ENCODE results near the gene SLC29A3. TPM values are rescaled to one million over a fixed set of nuclear protein-coding genes. Genes with fewer than 3 reads are reported as not detected.

Gene SLC29A3
- total RNA-seq, 1 experiment from 2014 or later: 35.7 TPM

DNA sequence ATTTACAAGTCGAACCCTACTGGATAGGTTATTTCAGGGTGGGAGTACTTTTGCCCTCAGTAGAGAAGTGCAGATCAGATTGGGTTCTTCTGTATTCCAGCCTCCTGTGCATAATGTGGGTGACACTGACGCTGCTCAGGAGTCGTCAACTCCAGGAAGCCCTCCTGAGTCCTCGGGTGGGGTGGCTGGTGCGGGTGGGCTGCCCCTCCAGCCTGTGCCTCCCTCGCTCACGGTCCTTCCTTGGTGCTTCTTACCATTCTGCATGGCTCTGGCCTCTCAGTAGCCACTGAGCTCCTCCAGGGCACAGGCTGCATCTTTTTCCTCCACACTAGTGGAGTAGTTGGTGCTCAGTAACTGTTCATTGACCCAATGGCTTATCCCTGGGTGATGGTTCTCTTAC, 82.0 kb downstream of the SLC29A3 start:
- POLR2A ChIA-PET (ENCODE audit: unreplicated experiment): no interaction called here
- intact Hi-C loops (cut with micrococcal nuclease; ENCODE audit: unreplicated experiment): no loop called here
- no TSS peak for BruUV-seq (replicated peaks)
- Histone ChIP-seq H2AFZ (no peak overlapping the region), H3F3A (ENCODE audit: insufficient read depth, low read depth) (peaks cover 1% of the 10 kb centered on the region; the same call in 1 of the 2 replicates), H3K36me3 (ENCODE audit: low read depth) (no peaks in the 10 kb centered on the region), H3K4me3 (no peak overlapping the region), H3K27ac (no peak overlapping the region), H3K4me2 (no peak overlapping the region), H3K9me2 (ENCODE audit: insufficient read depth) (no peaks in the 10 kb centered on the region), H3K9me3 (ENCODE audit: insufficient read depth, low read depth) (no peaks in the 10 kb centered on the region), H4K20me1 (ENCODE audit: insufficient read depth) (no peaks in the 10 kb centered on the region), H3K27me3 (ENCODE audit: insufficient read depth, low read depth) (peaks cover 8% of the 10 kb centered on the region; the same call in 1 of the 2 replicates), H3K4me1 (replicated peaks; ENCODE audit: insufficient read depth) (peaks cover 8% of the 10 kb centered on the region), H3K79me2 (ENCODE audit: low read depth) (no peaks in the 10 kb centered on the region)
- TF ChIP-seq EZH2 (IDR thresholded peaks at IDR 0.05; ENCODE audit: low read depth) (no peak), CTCF (conservative IDR thresholded peaks at IDR 0.05) (no peak)
- CTCF ChIA-PET: no interaction called here
- no peak for DNase-seq

GRCh38 chr10:71402005-71402404, 82.9 kb downstream of the SLC29A3 start:
- intact Hi-C loops (cut with micrococcal nuclease; ENCODE audit: unreplicated experiment): no loop called here
- no peak overlapping the region for H3K4me3 ChIP-seq
- H3K9me2 ChIP-seq (ENCODE audit: insufficient read depth): no peaks in the 10 kb centered on the region
- H3K9me3 ChIP-seq (ENCODE audit: insufficient read depth, low read depth): no peaks in the 10 kb centered on the region
- BruUV-seq (replicated peaks): no TSS peak
- H3K27ac ChIP-seq: no peak overlapping the region
- ChIA-PET CTCF (no interaction called here), POLR2A (ENCODE audit: unreplicated experiment) (no interaction called here)
- no peaks in the 10 kb centered on the region for H4K20me1 ChIP-seq (ENCODE audit: insufficient read depth)
- peaks cover 8% of the 10 kb centered on the region for H3K4me1 ChIP-seq (replicated peaks; ENCODE audit: insufficient read depth)
- H3K79me2 ChIP-seq (ENCODE audit: low read depth): no peaks in the 10 kb centered on the region
- DNase-seq: no peak
- no peaks in the 10 kb centered on the region for H3F3A ChIP-seq (ENCODE audit: insufficient read depth, low read depth)
- H3K4me2 ChIP-seq: no peak overlapping the region
- no peaks in the 10 kb centered on the region for H3K36me3 ChIP-seq (ENCODE audit: low read depth)
- H3K27me3 ChIP-seq (ENCODE audit: insufficient read depth, low read depth): peaks cover 8% of the 10 kb centered on the region; the same call in 1 of the 2 replicates
- H2AFZ ChIP-seq: no peak overlapping the region
- no peak for TF ChIP-seq CTCF (conservative IDR thresholded peaks at IDR 0.05)

GRCh38 chr10:71404503-71405295, 85.6 kb downstream of the SLC29A3 start:
- Histone ChIP-seq H3K27me3 (ENCODE audit: insufficient read depth, low read depth) (no peaks in the 10 kb centered on the region), H3K9me3 (ENCODE audit: insufficient read depth, low read depth) (no peaks in the 10 kb centered on the region), H3K9me2 (ENCODE audit: insufficient read depth) (no peaks in the 10 kb centered on the region), H3K4me3 (no peak overlapping the region), H3F3A (ENCODE audit: insufficient read depth, low read depth) (no peaks in the 10 kb centered on the region), H2AFZ (no peak overlapping the region), H3K36me3 (ENCODE audit: low read depth) (no peaks in the 10 kb centered on the region), H4K20me1 (ENCODE audit: insufficient read depth) (no peaks in the 10 kb centered on the region), H3K27ac (no peak overlapping the region), H3K4me2 (no peak overlapping the region), H3K4me1 (replicated peaks; ENCODE audit: insufficient read depth) (no peaks in the 10 kb centered on the region), H3K79me2 (ENCODE audit: low read depth) (no peaks in the 10 kb centered on the region)
- intact Hi-C loops (cut with micrococcal nuclease; ENCODE audit: unreplicated experiment): no loop called here
- no peak for DNase-seq
- CTCF ChIA-PET: no interaction called here
- BruUV-seq (replicated peaks): no TSS peak
- TF ChIP-seq EZH2 (IDR thresholded peaks at IDR 0.05; ENCODE audit: low read depth): no peak
- TF ChIP-seq CTCF (conservative IDR thresholded peaks at IDR 0.05): no peak
- POLR2A ChIA-PET (ENCODE audit: unreplicated experiment): no interaction called here
